Hepatocyte (in vitro differentiated cells): Measurements from ENCODE around the gene ATN1.

ENCODE experiments used
- CTCF ChIP-seq: fragments of 200-600 bp; sonication (generic); IDR thresholded peaks from 2 replicates; pipeline ENCODE4 v1.5.1; 2016; ENCODE audit warnings: antibody characterized with exemption, mild to moderate bottlenecking; ENCODE audit not compliant: poor library complexity
- EZH2 ChIP-seq: fragments of 200-600 bp; sonication (generic); IDR thresholded peaks from 2 replicates; pipeline ENCODE4 v1.6.1; 2016; ENCODE audit warnings: antibody characterized with exemption, mild to moderate bottlenecking, borderline replicate concordance

GRCh38 chr12:6946033-6946919 is 18.5 kb downstream of the ATN1 start:
- TF ChIP-seq CTCF (no peak), EZH2 (no peak)
